K562 (cell line): ENCODE measurements around the gene AGRP. TPM values are rescaled to one million over a fixed set of nuclear protein-coding genes. Genes with fewer than 3 reads are reported as not detected.

Source experiments
- ATF1 ChIP-seq, 2 experiments: fragments of 450-650 bp in 1 of 2; IDR thresholded peaks; 2 replicates each; pipeline ENCODE4 v1.6.1; 2016; ENCODE audit warnings: missing compliant biosample characterization in 1 of 2, missing genetic modification characterization in 1 of 2
- BCLAF1 ChIP-seq, 2 experiments: fragments of 450-650 bp in 1 of 2; IDR thresholded peaks; 2 replicates each; pipeline ENCODE4 v1.6.1; 2011 to 2017; ENCODE audit warnings: low read depth in 2 of 2, antibody characterized with exemption in 1 of 2, borderline replicate concordance in 1 of 2, low read length in 1 of 2, mild to moderate bottlenecking in 1 of 2, mixed read lengths in 1 of 2; ENCODE audit not compliant: control insufficient read depth in 1 of 2
- DPF2 ChIP-seq: fragments of 450-650 bp; IDR thresholded peaks from 2 replicates; pipeline ENCODE4 v1.6.1; 2016
- EHMT2 ChIP-seq: fragments of 450-650 bp; IDR thresholded peaks from 2 replicates; pipeline ENCODE4 v1.6.1; 2018; ENCODE audit warnings: antibody characterized with exemption
- ERF ChIP-seq: fragments of 450-650 bp; formaldehyde crosslinking; IDR thresholded peaks from 2 replicates; pipeline ENCODE4 v1.4.0; 2020; ENCODE audit warnings: mild to moderate bottlenecking, mixed read lengths
- FOXK1 ChIP-seq: sonication (generic); formaldehyde crosslinking; IDR thresholded peaks from 2 replicates; pipeline ENCODE4 v1.8.0; 2022; ENCODE audit warnings: missing genetic modification reagents, mild to moderate bottlenecking, borderline replicate concordance
- HOXB6 ChIP-seq: fragments of 250-450 bp; sonication (Bioruptor Pico); IDR thresholded peaks from 2 replicates; pipeline ENCODE4 v1.5.1; 2022; ENCODE audit warnings: mild to moderate bottlenecking, borderline replicate concordance
- KLF13 ChIP-seq: fragments of 450-650 bp; IDR thresholded peaks from 2 replicates; pipeline ENCODE4 v1.6.1; 2016; ENCODE audit warnings: missing genetic modification characterization, low read depth, mild to moderate bottlenecking, missing compliant biosample characterization, moderate library complexity, borderline replicate concordance
- MAZ ChIP-seq, 2 experiments: fragments of 450-650 bp in 1 of 2; sonication (generic) in 1 of 2; formaldehyde crosslinking; IDR thresholded peaks in 1 of 2; conservative IDR thresholded peaks in 1 of 2; 2 replicates each; pipeline versions ENCODE4 v1.4.0 to v1.5.0; 2020; ENCODE audit warnings: mild to moderate bottlenecking in 1 of 2, missing genetic modification reagents in 1 of 2
- NCOA6 ChIP-seq: fragments of 450-650 bp; IDR thresholded peaks from 2 replicates; pipeline ENCODE4 v1.6.1; 2017; ENCODE audit warnings: mild to moderate bottlenecking
- RAD21 ChIP-seq, 2 experiments: fragments of 250-450 bp in 1 of 2; fragments of 450-650 bp in 1 of 2; sonication (Bioruptor Pico) in 1 of 2; formaldehyde crosslinking in 1 of 2; IDR thresholded peaks in 1 of 2; conservative IDR thresholded peaks in 1 of 2; 2 replicates each; pipeline versions ENCODE4 v1.4.0 to v1.8.0; 2020 to 2022; ENCODE audit warnings: mild to moderate bottlenecking in 2 of 2, moderate library complexity in 1 of 2
- SMC3 ChIP-seq: conservative IDR thresholded peaks from 2 replicates; pipeline ENCODE4 v1.6.1; 2011; ENCODE audit warnings: low read depth, low read length, improper control_type of control experiment; ENCODE audit not compliant: insufficient read depth
- TAF1 ChIP-seq: IDR thresholded peaks from 2 replicates; pipeline ENCODE4 v1.6.1; 2011; ENCODE audit warnings: mild to moderate bottlenecking, low read length, moderate library complexity; ENCODE audit not compliant: insufficient read depth, control insufficient read depth, severe bottlenecking; ENCODE audit errors: extremely low read depth
- ZC3H8 ChIP-seq: fragments of 450-650 bp; IDR thresholded peaks from 2 replicates; pipeline ENCODE4 v1.6.1; 2017
- ZNF318 ChIP-seq, 2 experiments: fragments of 450-650 bp; IDR thresholded peaks; 2 replicates each; pipeline ENCODE4 v1.6.1; 2016; ENCODE audit warnings: mild to moderate bottlenecking in 2 of 2, borderline replicate concordance in 1 of 2, low read depth in 1 of 2, moderate library complexity in 1 of 2
- ZNF408 ChIP-seq: fragments of 250-450 bp; sonication (Bioruptor Pico); IDR thresholded peaks from 2 replicates; pipeline ENCODE4 v1.4.0; 2020; ENCODE audit warnings: low read depth, mild to moderate bottlenecking, moderate library complexity
- ZNF41 ChIP-seq: fragments of 250-450 bp; sonication (Bioruptor Pico); conservative IDR thresholded peaks from 2 replicates; pipeline ENCODE4 v1.4.0; 2020; ENCODE audit warnings: mild to moderate bottlenecking
- polyA plus RNA-seq, 8 experiments: library from polyadenylated mRNA; depleted of rRNA in 4 of 8; stranded (reverse) in 5 of 8; unstranded in 3 of 8; fragments of >200 nt; fragmentation: Nextera tagmentation in 2 of 8; fragmentation: Illumina TruSeq in 1 of 8; extraction: Ambion mirVana in 2 of 8; extraction: Trizol in 1 of 8; gene quantifications; 2 replicates each; pipeline versions ENCODE4 v1.2.1 to v1.2.3, GENCODE V29; 2011 to 2014; ENCODE audit warnings: inconsistent platforms in 1 of 8, missing spikeins in 1 of 8
- total RNA-seq, 7 experiments: library from RNA; depleted of rRNA in 6 of 7; stranded (reverse); fragments of >200 nt in 6 of 7; fragmentation: Illumina TruSeq in 2 of 7; extraction: Trizol in 2 of 7; gene quantifications; 2 replicates each; pipeline versions ENCODE4 v1.2.1 to v1.2.3, GENCODE V29; 2011 to 2021; ENCODE audit warnings: low replicate concordance in 1 of 7

Gene AGRP
- total and polyA plus RNA-seq, 9 of the 15 experiments (the other 6 are each of a cell fraction or from before 2014, with no cell fraction given): not detected

DNA sequence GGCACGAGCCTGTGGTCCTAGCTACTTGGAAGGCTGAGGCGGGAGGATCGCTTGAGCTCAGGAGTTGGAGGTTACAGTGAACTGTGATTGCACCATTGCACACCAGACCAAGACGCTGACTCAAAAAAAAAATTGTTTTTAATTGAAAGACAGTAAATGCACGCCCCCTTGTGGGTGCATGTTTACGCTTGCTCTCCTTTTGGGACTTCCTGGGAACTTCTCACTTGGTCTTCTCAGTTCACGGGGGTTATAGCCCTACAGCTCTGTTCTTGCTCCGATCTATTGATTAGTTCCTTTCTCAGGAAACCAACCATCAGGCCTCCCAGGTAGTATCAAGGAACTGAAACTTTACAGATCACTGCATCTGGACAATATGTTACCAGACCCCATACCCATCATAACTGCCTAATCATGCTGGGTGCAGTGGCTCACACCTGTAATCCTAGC is 31.1 kb upstream of the AGRP start (continued):
- TF ChIP-seq ZNF318 (IDR thresholded peaks at IDR 0.05; ENCODE audit: borderline replicate concordance in 1 of 2, low read depth in 1 of 2) (no peak), ZNF408 (CRISPR knock-in tag) (no peak), MAZ (CRISPR knock-in tag; conservative IDR thresholded peaks at IDR 0.05 in 1 of 2, IDR thresholded peaks at IDR 0.05 in 1 of 2) (peak in 1 of 2 experiments; percentile 44; a peak in 1 of 4 replicates), SMC3 (peak; percentile 86), ZNF41 (CRISPR knock-in tag) (no peak), ERF (CRISPR knock-in tag) (no peak), NCOA6 (no peak), KLF13 (tag) (no peak), ZC3H8 (no peak), HOXB6 (CRISPR knock-in tag) (no peak), ATF1 (CRISPR knock-in tag; IDR thresholded peaks at IDR 0.05) (no peak), ATF1 (tag; IDR thresholded peaks at IDR 0.05) (no peak), DPF2 (no peak), FOXK1 (CRISPR knock-in tag) (0 out of 2 replicates have a peak, but pooled peaks have one; percentile 27), BCLAF1 (IDR thresholded peaks at IDR 0.05; ENCODE audit: borderline replicate concordance in 1 of 2, control insufficient read depth in 1 of 2, low read depth in 2 of 2, low read length in 1 of 2) (no peak), RAD21 (CRISPR knock-in tag; conservative IDR thresholded peaks at IDR 0.05 in 1 of 2, IDR thresholded peaks at IDR 0.05 in 1 of 2) (peak; percentile 87 to 94), EHMT2 (no peak), TAF1 (no peak)
